ENCODE measurements around the gene TMPRSS2.
"Not testable (repeated sequence)": the region's sequence is repeated elsewhere in the genome, so short reads cannot be mapped to it uniquely, and the experiment has no call there.

The TMPRSS2 gene

DNA sequence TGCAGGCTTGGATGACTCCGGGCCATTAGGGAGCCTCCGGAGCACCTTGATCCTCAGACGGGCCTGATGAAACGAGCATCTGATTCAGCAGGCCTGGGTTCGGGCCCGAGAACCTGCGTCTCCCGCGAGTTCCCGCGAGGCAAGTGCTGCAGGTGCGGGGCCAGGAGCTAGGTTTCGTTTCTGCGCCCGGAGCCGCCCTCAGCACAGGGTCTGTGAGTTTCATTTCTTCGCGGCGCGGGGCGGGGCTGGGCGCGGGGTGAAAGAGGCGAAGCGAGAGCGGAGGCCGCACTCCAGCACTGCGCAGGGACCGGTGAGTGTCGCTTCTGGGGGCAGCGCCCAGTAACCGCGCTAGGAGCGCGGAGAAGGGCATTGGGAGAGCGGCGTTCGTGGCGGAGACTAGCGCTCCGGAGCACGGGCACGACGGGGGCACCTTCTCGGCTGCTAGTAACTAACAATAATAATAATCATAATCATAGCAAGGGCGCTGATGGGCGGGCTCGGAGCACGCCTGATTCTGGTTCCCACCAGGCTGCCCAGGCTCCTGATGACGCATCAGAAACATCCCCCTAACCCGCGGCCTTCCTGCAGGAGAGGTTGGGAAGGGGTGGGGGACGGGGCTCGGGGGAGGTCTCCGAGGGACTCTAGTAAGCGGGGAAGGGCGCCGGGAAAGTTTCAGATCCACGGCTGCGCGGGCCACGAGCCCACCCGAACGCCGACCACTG is 81.8 kb downstream of the TMPRSS2 start, which contains the start of gene MX1:
Gene MX1, plus strand, starts transcription at position 286 of the 722 bp plus-strand sequence. CDS start 5,832 bp downstream, outside the sequence.
- peak; percentile 63 for DNase-seq (ENCODE audit: low spot score)

DNA sequence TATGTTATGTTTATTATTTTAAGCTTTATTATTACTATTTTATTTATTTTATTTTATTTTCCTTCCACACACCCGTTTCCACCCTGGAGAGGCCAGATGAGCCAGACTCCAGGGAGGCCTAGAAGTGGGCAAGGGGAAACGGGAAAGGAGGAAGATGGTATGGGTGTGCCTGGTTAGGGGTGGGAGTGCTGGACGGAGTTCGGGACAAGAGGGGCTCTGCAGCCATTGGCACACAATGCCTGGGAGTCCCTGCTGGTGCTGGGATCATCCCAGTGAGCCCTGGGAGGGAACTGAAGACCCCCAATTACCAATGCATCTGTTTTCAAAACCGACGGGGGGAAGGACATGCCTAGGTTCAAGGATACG is 82.4 kb downstream of the TMPRSS2 start:
- DNase-seq (ENCODE audit: low spot score): no peak

DNA sequence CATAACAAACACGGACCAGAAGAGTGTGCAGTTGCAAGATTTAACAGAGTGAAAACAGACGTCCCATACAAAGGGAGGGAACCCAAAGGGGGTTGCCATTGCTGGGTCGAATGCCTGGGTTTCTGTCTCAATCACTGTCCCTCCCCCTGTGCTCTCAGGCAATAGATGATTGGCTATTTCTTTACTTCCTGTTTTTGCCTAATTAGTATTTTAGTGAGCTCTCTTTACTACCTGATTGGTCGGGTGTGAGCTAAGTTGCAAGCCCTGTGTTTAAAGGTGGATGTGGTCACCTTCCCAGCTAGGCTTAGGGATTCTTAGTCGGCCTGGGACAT is 84.7 kb downstream of the TMPRSS2 start:
- DNase-seq (ENCODE audit: low spot score): not testable (repeated sequence)

DNA sequence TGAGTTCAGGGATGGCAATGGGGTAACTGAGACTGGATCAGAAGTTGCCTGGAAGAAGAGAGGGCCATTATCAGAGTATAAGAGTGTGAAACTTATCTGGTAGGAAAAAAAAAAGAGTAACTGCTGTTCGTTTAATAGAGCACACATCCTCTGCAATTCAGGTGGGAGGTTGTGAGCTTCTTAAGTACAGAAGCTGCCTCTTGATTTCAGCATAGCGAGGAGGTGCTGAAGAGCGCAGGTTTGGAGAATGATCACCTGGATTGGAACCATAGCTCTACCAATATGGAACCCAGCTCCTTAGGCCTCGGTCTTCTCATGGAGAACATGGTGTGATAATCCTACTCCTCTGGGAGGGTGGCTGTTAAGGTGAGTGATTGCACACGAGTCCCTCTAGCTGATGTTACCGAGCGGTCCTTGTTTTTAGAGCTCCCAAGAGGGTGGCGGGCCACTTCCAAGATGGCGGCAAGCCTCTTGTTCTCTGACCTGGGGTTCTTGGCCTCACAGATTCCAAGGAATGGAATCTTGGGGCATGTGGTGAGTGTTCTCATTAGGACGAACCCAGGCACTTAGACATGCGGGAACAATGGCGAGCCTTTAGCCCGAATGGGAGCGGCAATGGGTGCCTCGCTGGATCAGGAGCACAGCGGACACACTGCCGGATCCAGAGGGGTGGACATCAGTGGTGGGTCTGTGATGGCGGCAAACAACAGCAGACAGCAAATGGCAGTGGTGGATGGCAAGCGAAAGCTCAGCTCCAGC is 85.2 kb downstream of the TMPRSS2 start:
- no peak for DNase-seq (ENCODE audit: low spot score)

DNA sequence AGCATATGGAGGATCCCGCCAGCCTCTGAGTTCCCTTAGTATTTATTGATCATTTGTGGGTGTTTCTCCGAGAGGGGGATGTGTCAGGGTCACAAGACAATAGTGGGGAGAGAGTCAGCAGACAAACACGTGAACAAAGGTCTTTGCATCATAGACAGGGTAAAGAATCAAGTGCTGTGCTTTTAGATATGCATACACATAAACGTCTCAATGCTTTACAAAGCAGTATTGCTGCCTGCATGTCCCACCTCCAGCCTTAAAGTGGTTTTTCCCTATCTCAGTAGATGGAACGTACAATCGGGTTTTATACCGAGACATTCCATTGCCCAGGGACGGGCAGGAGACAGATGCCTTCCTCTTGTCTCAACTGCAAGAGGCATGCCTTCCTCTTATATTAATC is 87.0 kb downstream of the TMPRSS2 start:
- DNase-seq (ENCODE audit: low spot score): not testable (repeated sequence)

DNA sequence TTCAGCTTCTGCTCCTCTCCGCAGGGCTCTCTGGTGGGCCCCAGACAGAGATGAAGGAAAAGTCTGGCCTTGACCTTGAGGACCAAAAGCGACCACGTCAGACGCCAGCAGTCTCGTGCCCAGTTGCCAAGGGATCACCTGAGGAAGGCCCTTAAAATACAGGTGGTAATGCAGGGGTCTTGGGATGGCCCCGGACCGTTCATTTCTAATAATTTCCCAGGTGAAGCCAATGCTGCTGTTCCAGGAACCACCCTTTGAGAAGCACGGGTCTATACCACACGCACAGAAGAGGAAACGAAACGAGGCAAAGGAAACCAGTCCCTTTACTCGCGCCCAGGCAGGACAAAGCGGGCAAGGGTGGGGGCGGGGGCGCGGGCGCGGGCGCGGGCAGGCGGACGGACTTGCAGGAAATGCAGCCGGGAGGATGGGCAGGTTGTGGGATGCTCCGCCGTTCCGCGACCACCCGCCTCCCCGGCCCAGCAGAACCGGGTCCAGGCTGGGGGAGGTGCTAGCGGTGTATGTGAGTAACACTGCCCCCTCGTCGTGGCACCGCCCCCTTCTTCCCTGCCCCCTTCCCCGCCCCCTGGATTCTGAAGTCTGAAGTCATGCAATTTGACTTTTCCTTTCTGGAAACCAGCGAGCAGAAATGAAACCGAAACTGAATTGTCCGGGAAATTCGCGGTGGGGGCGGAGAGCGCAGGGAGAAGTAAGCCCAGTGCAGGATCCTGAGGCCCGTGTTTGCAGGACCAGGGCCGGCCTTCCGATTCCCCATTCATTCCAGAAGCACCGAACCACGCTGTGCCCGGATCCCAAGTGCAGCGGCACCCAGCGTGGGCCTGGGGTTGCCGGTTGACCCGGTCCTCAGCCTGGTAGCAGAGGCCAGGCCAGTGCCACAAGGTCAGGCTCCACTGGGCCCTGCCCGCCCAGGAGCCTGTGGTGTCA is 87.8 kb downstream of the TMPRSS2 start:
- DNase-seq (ENCODE audit: low spot score): peak; percentile 90

DNA sequence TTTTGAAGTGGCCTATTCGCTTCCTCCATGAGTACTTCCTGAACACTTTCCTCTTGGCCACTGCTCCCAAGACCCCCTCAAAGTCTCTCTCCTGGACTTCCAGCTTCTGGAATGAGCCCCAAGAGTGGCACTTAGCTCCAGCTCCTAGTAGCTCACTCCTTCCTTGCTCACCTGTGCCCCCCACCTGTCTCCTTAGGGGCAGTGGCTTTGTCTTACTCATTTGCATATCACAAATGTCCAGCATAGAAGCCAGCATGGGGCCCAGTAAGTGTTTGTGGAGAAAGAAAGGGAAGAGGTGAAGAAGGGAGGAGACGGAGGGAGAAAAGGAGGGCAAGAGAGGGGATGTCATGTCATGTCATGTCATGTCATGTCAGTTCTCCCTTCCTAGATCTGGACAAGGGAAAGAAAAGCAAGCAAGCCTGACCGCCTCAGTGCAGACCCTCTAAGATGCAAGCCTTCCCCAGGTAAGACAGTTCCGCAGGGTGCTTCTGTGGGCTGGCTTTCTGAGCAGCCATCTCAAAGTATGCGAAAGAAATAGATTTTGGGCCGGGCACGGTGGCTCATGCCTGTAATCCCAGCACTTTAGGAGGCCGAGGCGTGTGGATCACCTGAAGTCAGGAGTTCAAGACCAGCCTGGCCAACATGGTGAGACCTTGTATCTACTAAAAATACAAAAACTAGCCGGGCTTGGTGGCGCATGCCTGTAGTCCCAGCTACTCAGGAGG is 88.8 kb downstream of the TMPRSS2 start:
- DNase-seq (ENCODE audit: low spot score): no peak

DNA sequence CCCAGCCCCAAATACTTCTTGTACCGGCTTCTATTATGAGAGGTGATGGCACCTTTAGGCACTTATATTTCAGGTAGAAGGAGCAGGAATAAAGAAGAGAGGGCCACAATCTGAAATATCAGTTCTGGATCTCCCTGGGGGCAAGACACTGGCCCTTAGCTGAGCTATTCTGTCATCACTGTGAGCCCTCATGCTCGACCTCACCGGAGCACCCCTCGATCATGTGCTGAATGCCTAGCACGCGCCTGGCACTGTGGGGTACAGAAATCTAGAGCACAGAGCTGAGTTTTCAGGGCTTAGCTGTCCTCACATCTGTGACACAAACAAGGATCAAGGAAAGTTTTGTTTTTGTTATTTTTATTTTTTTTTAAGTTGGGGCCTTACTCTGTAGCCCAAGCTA is 89.6 kb downstream of the TMPRSS2 start:
- no peak for DNase-seq (ENCODE audit: low spot score)

DNA sequence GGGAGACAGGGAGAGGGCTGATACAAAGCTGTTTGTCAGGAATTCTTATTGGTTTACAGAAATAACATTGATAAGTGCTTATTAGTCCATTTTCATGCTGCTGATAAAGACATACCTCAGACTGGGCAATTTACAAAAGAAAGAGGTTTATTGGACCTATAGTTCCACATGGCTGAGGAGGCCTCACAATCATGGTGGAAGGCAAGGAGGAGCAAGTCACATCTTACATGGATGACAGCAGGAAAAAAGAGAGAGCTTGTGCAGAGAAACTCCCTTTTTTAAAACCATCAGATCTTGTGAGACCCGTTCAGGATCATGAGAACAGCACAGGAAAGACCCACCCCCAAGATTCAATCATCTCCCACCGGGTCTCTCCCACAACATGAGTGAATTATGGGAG is 90.5 kb downstream of the TMPRSS2 start:
- DNase-seq (ENCODE audit: low spot score): not testable (repeated sequence)

Measured in kidney tubule cell (primary cell).